Glomerular visceral epithelial cell (primary cell): ENCODE measurements around the gene INHBE.
"Not testable (repeated sequence)": the region's sequence is repeated elsewhere in the genome, so short reads cannot be mapped to it uniquely, and the experiment has no call there.

ENCODE experiments used
- DNase-seq: peaks from one replicate; pipeline ENCODE4 v3.0.0-alpha.2; 2016; ENCODE audit errors: extremely low spot score

Gene INHBE

GRCh38 chr12:57497223-57498131, 42.4 kb downstream of the INHBE start:
- no peak for DNase-seq

GRCh38 chr12:57498132-57498502, 43.0 kb downstream of the INHBE start:
- no peak for DNase-seq

GRCh38 chr12:57498571-57498970, 43.5 kb downstream of the INHBE start:
- DNase-seq: no peak

- no peak for DNase-seq
Observed at GRCh38 chr12:57500213-57500612, 45.1 kb downstream of the INHBE start.

GRCh38 chr12:57502311-57502969, 47.3 kb downstream of the INHBE start:
- DNase-seq: not testable (repeated sequence)

- DNase-seq: not testable (repeated sequence)
Observed at GRCh38 chr12:57506541-57506940, 51.4 kb downstream of the INHBE start.
